ENCODE measurements around the gene FAM53A.

The FAM53A gene

GRCh38 chr4:1624519-1624910 lies 59.6 kb downstream of the FAM53A start:
- DNase-seq (ENCODE audit: low read depth, low spot score): no peak
- in situ Hi-C loops (cut with HindIII; ENCODE audit: low sequenced_read_pairs): no loop called here
- no peak for TF ChIP-seq CTCF (IDR thresholded peaks at IDR 0.05; ENCODE audit: low read depth, low read length)
- no peak overlapping the region for H3K4me3 ChIP-seq (ENCODE audit: low read depth, low read length)

GRCh38 chr4:1623821-1624518 lies 60.1 kb downstream of the FAM53A start:
- in situ Hi-C loops (cut with HindIII; ENCODE audit: low sequenced_read_pairs): no loop called here
- no peak for TF ChIP-seq CTCF (IDR thresholded peaks at IDR 0.05; ENCODE audit: low read depth, low read length)
- DNase-seq (ENCODE audit: low read depth, low spot score): no peak
- no peak overlapping the region for H3K4me3 ChIP-seq (ENCODE audit: low read depth, low read length)

- in situ Hi-C loops (cut with HindIII; ENCODE audit: low sequenced_read_pairs): no loop called here
- TF ChIP-seq CTCF (IDR thresholded peaks at IDR 0.05; ENCODE audit: low read depth, low read length): no peak
- DNase-seq (ENCODE audit: low read depth, low spot score): no peak
These were observed 60.7 kb downstream of the FAM53A start for GRCh38 chr4:1623400-1623799.

GRCh38 chr4:1622956-1623355 lies 61.2 kb downstream of the FAM53A start:
- in situ Hi-C loops (cut with HindIII; ENCODE audit: low sequenced_read_pairs): no loop called here
- DNase-seq (ENCODE audit: low read depth, low spot score): no peak
- no peak for TF ChIP-seq CTCF (IDR thresholded peaks at IDR 0.05; ENCODE audit: low read depth, low read length)
- H3K4me3 ChIP-seq (ENCODE audit: low read depth, low read length): no peak overlapping the region

More at GRCh38 chr4:1623400-1623799, 60.7 kb downstream of the FAM53A start:
- H3K4me3 ChIP-seq (ENCODE audit: low read depth, low read length): no peak overlapping the region

- no peak overlapping the region for H3K4me3 ChIP-seq (ENCODE audit: low read depth, low read length)
- no peak for DNase-seq (ENCODE audit: low read depth, low spot score)
- in situ Hi-C loops (cut with HindIII; ENCODE audit: low sequenced_read_pairs): no loop called here
- no peak for TF ChIP-seq CTCF (IDR thresholded peaks at IDR 0.05; ENCODE audit: low read depth, low read length)
These were observed 61.9 kb downstream of the FAM53A start for GRCh38 chr4:1622238-1622637.

- in situ Hi-C loops (cut with HindIII; ENCODE audit: low sequenced_read_pairs): no loop called here
- no peak for TF ChIP-seq CTCF (IDR thresholded peaks at IDR 0.05; ENCODE audit: low read depth, low read length)
- no peak for DNase-seq (ENCODE audit: low read depth, low spot score)
- H3K4me3 ChIP-seq (ENCODE audit: low read depth, low read length): no peak overlapping the region
These were observed 62.6 kb downstream of the FAM53A start for GRCh38 chr4:1621526-1621925.
